T-helper 2 cell treated with Interferon-gamma antibody and Interleukin-4, amounts not matched to agents 100 ng/mL and 5 ng/mL, for 36 hours (primary cell): ENCODE data around the gene SPRED1. TPM values are rescaled to one million over a fixed set of nuclear protein-coding genes. Genes with fewer than 3 reads are reported as not detected.

Experiments
- intact Hi-C: fragments of 100-400 bp; cut with micrococcal nuclease; formaldehyde crosslinking; loops from one replicate; pipeline ENCODE4 v1.15.1; 2023
- total RNA-seq: library from RNA; stranded (reverse); gene quantifications from 2 replicates; pipeline ENCODE4 v1.2.3, GENCODE V29; 2022

The SPRED1 gene
- total RNA-seq, 1 donor from 2014 or later, result not detected

- intact Hi-C loops, result no loop called here
These were observed 98.8 kb downstream of the SPRED1 start for GRCh38 chr15:38351466-38351865.

GRCh38 chr15:38354315-38354929 is 101.8 kb downstream of the SPRED1 start:
- intact Hi-C loops, result no loop called here

DNA sequence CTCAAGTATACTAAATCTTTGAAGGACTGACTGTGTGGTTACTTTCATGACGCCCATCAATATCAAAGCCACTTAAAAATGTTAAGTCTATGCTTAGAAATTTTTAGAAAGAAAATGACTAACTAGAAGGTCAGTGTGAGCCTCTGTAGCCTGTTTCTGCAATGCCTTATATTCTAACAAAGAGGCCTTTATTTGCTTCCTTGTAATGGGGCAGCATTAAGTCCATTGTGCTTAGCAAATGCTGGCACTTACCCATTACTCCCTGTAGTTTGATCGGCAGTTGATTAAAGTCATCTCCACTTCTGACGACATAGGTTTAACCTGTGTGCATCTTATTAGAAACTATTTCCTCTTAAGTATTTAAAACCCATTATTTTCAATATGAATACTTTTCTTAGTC is 109.7 kb downstream of the SPRED1 start:
- intact Hi-C loops, result no loop called here

GRCh38 chr15:38367476-38367875 is 114.8 kb downstream of the SPRED1 start:
- intact Hi-C loops, result no loop called here

- intact Hi-C loops, result no loop called here
These were observed 117.4 kb downstream of the SPRED1 start for GRCh38 chr15:38369936-38370478.

GRCh38 chr15:38373016-38373415 is 120.4 kb downstream of the SPRED1 start:
- intact Hi-C loops, result no loop called here

- intact Hi-C loops, result no loop called here
These were observed 121.4 kb downstream of the SPRED1 start for GRCh38 chr15:38374029-38374428.

- intact Hi-C loops, result no loop called here
These were observed 121.9 kb downstream of the SPRED1 start for GRCh38 chr15:38374556-38374955.

GRCh38 chr15:38376081-38376480 is 123.4 kb downstream of the SPRED1 start:
- intact Hi-C loops, result no loop called here

DNA sequence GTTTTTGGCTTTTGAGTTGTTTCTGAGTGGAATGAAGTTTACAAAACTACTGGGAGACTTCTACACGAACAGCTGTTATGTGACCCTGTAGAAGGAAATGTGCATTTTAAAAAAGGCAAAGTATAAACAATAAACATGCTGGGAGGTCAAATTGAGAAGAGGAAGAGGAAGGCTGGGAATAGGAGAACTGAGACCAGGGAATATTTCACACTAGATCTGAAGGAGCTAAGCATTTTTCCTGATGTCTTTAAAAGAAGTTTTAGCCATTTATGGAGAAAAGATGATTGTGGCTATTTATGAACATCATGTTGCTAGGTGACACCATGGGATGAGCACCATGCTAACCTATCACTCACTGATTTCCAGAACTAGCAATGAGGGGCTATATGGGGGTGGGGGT is 125.0 kb downstream of the SPRED1 start:
- intact Hi-C loops, result no loop called here

DNA sequence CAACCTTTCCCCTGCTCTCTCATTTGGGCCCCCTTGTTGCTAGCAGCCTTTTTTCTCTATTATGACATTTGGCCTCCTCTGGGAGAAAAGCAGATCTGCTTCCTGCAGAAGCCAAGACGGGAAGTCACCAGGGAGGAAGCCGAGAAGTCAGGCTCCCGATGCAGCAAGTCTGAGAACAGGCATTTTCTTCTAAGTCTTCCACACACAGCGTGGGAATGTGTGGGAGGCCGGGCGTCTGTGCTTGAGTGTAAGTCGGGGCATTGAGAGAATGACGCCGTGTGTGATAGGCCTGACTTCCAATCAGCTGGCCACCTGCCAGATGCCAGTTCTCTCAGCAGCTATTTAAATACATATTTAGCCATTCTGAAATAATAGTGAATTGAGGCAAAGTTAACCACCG is 125.5 kb downstream of the SPRED1 start:
- intact Hi-C loops, result no loop called here

DNA sequence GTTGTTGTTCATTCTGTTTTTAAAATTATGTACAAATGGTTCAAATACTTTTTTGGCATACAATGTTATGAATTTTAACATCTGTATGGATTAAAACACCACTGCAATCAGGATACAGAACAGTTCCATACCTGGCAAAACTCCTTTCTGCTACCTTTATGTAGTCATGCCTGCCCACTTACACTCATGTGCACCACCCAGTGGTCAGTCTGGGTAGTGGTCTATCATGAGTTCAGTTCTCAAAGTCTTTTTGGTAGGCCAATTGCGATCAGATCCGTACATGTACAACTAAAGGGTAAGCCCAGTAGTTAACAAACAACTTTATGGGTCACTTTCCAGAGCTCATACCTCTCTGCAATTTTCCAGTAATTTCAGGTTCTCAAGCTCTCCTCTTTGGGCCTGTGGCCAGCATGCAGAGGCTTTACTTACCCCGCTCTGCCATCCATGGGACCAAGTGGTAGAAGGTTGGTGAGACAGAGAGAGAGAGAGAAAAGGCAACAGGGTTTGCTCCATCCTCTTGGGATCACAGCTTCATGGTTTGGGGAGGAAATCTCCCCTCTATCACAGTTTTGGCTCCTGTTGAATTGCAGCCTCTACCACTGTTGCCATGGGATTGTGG is 137.4 kb downstream of the SPRED1 start:
- intact Hi-C loops, result loop anchor here (5.0 kb wide), 1 partner anchor 393 kb away; no protein-coding TSS in a partner anchor

DNA sequence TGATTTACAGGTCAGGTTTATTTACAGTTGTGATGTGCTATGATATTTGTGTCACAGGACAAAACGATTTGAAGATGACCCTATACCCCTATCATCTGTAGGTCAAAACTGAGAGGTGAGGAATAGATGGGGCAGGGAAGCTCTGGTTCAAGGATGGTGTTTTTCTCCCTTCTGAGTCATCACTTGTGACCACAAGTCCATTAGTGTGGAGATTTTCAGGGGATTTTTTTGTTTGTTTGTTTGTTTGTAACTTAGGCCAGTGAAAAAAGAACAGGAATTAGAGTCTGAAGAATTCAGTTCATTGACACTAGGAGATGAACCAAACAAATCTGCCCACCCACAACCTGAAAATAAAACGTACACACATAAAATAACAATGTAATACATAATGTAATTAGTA is 138.6 kb downstream of the SPRED1 start:
- intact Hi-C loops, result loop anchor here (5.0 kb wide), 1 partner anchor 394 kb away; no protein-coding TSS in a partner anchor

- intact Hi-C loops, result no loop called here
These were observed 145.5 kb downstream of the SPRED1 start for GRCh38 chr15:38398134-38398533.

- intact Hi-C loops, result no loop called here
These were observed 148.5 kb downstream of the SPRED1 start for GRCh38 chr15:38401106-38401505.

GRCh38 chr15:38401701-38402100 is 149.1 kb downstream of the SPRED1 start:
- intact Hi-C loops, result no loop called here

DNA sequence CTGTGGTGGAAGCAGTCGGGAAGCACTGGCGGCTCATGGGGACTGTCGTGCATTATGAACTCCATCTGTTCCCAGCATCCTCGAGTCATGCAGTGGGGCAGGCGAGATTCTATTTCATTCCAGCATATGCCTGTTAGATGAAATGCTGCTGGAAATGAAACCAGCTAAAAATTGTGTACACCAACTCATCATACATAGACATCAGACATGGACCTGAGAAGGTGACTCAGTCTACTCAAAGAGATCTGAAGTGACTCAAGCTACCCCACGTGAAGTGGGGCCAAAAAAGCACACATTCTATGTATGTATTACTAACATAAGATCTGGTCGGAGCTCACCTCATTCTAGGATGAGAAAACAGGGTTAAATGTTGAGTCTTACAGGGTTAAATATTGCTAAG is 153.8 kb downstream of the SPRED1 start:
- intact Hi-C loops, result no loop called here

Other genes starting within 250 kb of the SPRED1 start
- gene FAM98B, start 201.3 kb downstream of the SPRED1 start, total RNA-seq, result 42.3 and 53.4 TPM in 2 replicates